COLO829 (cell line): ENCODE data around the gene SLC35A5.

Experiments used
- DNase-seq: peaks from one replicate; pipeline ENCODE4 v3.0.0; 2012; ENCODE audit warnings: low spot score

SLC35A5 gene

DNA sequence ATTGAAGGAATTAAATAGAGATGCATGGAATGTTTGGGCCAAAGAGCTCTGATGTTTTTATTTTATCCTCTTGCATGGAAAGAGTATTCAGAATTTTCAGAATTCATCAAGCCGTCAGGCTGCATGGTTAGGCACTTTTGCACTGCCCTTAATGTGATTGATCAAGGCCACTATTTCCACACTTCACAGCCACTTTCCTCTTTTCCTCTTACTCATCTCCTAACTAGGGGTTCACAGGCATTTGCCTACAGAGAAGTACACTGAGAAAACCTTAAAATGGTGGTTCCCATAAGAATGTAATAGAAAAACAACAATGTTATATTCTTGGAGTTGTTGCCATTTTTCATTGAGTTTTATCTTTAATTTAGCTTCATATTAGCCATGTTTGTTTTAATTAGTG, 10.9 kb downstream of the SLC35A5 start:
- DNase-seq: no peak

DNA sequence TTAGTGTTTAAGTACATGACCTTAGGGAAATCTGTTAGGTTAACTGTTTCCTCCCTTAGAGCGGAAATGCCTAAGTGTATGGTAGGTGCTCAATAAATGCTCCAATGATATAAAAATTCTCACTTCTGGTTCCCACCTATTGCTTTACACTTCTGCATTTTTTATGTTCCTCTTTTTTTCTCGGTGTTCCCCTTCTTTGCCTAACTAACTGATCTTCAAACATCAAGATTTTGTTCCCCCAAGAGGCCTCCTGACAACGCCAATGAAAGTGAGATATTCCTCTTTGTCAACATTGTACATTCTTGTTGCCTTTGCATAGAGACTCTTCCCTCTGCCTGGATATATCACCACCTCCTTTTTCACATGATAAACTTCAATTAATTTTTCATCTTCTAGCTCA, 17.4 kb downstream of the SLC35A5 start:
- DNase-seq: no peak

DNA sequence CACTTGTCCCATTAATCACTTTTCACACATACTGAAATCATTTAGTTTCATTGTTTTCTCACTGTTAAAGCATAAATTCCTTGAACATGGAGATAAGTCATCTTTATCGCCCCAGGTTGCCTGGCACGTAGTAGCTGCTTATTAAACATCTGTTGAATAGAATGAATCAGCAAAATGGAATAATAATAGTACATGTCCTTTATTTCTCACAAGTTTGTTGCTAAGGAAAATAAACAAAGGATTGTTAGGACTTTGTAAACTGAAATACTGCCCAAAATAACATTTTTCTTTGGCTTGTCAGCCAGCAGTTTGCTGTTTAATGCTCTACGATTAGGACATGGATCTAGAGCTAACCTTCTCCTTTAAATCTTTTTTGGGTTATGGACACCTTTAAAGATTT, 17.9 kb downstream of the SLC35A5 start:
- no peak for DNase-seq

DNA sequence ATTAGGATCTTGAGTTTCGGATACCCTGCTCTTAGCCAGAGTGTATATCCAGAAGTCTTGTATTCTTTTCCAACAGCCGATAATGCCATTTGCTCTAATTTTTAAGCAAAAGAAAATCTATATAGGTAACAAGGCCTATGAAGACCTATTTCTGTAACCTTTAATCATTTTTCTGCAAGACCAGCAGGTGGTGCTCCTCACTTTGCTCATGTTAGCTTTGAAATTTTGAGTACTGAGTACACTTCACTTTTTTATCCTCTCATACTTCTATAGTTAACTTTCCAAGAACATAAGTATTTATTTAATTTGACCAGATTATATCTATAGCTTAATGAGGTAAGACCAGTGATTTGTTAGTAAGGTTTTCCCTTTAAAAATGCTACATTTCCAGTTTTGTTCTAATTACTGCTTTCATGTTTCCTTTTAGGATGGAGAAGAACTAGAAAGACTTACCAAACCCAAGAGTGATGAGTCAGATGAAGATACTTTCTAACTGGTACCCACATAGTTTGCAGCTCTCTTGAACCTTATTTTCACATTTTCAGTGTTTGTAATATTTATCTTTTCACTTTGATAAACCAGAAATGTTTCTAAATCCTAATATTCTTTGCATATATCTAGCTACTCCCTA, 20.5 kb downstream of the SLC35A5 start:
- peak; percentile 43 for DNase-seq

DNA sequence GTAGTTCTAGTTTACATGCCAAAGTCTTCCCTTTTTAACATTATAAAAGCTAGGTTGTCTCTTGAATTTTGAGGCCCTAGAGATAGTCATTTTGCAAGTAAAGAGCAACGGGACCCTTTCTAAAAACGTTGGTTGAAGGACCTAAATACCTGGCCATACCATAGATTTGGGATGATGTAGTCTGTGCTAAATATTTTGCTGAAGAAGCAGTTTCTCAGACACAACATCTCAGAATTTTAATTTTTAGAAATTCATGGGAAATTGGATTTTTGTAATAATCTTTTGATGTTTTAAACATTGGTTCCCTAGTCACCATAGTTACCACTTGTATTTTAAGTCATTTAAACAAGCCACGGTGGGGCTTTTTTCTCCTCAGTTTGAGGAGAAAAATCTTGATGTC, 21.3 kb downstream of the SLC35A5 start:
- no peak for DNase-seq

DNA sequence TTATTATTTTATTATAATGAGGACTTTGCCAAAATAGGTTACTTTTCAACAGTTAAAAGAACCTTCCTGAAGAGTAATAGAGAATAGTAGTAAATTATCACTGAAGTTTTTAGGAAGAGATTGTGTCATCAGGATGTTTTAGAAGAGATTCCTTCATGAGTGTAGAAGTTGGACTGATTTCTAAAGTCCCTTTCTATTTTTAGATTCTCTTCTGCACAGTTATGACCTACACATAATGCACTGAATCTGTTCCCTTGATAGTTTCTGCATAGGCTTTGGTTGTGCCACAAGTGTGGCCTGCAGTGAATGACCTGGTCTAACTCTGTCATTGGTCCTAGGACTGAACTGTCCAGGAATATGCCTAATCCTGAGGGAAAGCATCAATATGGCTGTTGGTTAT, 23.9 kb downstream of the SLC35A5 start:
- no peak for DNase-seq

DNA sequence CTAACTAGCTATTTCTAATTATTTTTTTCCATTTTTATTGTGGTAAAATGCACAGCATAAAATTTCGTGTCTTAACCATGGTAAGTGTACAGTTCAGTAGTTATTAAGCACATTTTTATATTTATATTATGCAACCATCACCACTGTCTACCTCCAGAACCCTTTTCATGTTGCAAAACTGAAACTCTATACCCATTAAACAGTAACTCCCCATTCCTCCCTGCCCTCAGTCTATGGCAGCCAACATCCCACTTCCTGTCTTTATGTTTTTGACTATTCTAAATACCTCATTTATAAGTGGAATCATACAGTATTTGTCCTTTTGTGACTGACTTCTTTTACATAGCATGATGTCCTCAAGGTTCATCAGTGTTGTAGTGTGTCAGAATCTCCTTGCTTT, 25.5 kb downstream of the SLC35A5 start:
- no peak for DNase-seq

DNA sequence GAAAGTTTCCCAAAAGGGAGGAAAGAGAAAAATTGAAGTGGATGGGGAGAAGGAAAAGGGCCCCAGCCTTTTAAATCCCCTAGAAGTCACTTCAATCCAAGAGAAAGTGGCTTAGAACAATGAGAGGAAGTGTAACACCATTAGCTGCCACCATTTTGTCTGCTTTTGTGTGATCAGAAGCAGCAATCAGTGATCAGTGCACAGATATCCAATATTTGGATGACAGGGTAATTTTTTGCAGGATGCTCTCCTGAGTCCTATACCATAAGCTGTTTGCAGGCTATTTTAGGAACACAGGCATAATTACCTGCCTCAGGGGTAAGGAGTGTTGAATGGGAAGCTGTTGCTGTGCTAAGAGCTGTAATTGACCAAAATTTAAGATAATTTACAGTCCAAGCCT, 31.4 kb downstream of the SLC35A5 start:
- DNase-seq: no peak

DNA sequence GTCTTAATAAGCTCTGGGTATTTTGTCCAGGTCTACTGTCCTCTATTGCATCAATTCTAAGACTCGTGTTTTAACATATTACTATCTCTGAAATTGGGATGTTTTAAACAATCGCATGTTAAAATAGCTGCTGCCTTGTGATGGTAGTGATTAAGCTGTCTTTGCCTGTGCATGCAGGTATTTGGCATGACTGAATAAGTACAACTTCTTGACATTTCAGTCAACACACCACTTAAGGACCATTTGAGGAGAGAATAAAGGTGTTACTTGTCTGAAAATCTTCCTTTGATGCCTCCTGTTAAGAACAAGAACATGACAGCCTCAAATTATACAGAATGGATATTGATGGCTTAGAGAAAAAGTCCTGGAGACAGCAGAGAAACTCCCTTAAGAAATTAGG, 33.0 kb downstream of the SLC35A5 start:
- DNase-seq: no peak

DNA sequence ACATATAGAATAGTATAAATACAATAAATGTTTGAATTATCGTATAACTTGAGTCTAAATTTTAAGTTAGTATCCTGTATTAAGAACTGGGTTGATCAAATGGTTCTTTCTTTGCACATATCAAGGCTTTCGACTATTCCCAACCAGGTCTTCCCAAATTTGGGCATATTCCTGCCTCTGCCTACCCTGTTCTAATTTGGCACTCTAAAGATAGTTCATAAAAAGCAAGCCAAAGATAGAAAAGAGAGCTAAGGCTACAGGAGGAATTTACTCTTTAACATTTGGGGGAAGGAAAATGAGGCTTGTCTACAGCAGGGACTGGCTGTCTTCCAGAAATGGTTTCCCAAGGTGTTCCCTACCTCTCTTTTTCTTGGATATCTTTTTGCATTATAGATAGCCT, 36.1 kb downstream of the SLC35A5 start:
- DNase-seq: no peak

DNA sequence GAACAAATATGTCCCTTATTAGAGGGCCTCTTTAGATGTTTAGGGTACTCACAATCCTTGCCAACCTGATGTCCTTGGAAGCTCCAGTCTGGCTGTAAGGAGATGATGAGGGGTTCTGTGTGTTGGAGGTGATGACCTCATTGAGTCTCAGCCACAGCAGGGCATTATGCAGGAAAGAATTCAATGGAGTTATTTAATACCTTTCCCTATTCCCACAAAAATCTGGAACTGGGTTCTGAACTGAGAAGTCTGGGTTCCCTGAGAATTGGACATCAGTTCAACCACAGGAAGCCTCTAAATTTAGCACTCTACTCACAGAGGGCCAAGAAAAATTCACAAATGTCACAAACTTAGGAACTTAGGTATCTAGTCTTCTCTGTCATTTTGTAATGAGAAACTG, 36.9 kb downstream of the SLC35A5 start:
- DNase-seq: no peak

DNA sequence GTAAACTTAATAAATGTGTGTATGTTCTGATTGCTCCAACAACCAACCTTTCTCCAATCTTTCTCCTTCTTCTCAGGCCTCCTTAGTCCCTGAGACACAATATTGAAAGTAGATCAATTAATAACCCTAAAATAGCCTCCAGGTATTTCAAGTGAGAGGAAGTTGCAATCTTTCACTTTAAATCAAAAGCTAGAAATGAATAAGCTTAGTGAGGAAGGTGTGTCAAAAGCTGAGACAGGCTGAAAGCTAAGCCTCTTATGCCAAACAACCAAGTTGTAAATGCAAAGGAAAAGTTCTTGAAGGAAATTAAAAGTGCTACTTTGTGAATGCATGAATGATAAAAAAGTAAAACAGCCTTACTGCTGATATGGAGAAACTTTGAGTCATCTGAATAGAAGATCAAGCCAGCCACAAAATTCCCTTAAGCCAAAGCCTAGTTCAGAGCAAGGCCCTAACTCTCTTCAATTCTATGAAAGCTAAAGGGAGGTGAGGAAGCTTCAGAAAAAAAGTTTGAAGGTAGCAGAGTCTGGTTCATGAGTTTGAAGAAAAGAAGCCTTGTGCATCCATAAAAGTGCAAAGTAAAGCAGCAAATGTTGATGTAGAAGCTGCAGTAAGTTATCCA, 40.5 kb downstream of the SLC35A5 start:
- DNase-seq: no peak

DNA sequence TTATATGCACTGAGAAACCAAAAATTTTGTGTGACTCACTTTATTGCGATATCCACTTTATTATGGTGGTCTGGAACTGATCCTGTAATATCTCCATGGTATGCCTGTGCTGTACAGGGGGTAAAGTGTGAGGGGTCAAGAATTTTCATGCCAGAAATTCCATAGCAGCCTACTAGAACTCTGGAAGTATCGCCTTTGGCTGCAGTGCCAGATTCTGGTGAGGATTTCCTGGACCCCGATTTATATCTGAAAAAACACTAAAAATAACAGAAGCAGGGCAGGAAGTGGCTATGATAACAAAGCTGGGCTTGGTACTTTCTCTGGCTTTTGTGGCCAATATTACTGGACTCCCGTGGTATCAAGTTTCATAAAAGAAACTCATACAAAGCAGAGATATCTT, 42.7 kb downstream of the SLC35A5 start:
- DNase-seq: no peak

DNA sequence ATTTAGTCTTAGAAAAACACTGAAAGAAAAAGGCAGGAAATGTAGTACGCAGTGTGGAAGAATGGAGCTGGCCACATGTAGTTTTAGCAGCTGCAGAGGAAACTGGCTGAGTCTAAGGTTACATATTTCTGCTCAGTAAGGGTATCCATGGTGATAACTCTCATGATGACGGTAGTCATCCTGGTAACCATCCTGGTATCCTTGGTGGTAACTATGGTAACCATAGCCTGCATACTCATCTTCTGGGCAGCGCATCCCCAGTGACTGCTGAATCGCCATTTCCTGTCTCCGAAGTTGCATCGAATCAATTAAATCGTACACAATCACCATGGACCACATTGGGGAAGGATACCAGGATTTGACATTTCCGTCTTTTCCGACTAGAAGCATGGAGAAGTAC, 43.4 kb downstream of the SLC35A5 start:
- DNase-seq: no peak

DNA sequence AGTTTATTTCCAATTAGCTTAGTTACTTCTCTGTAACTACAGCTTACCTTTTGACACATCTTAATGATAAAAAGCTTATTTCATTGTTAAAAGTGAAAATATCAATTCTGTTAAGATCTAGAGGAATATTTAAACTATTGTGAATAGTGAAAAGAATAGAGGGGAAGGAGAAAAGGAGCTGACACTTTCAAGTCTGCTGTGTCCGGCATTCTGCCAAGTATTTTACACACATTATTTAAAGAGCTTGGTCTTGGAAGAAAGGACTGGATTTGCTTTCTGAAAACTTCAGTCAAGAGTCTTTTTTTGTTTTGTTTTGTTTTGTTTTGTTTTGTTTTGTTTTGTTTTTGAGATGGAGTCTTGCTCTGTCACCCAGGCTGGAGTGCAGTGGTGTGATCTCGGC, 44.3 kb downstream of the SLC35A5 start:
- DNase-seq: no peak

DNA sequence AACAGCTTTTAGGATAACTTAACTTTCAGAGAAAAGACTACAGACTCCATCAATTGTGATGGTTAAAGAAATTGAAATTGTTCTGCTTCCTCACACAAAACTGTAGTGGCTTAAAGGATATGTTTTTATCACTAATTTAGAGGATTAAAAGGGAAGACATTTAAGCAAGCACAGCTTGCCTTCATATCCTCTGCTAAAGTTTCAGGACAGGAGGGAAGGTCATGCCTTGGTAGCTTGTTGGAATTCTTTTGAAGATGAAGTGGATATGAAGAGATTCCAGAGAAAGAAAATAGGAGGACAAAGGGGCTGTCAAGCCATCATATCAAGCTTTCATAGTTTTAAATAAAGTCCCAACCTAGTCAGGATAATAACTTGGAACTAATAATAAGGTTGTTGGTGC, 46.0 kb downstream of the SLC35A5 start:
- DNase-seq: no peak

DNA sequence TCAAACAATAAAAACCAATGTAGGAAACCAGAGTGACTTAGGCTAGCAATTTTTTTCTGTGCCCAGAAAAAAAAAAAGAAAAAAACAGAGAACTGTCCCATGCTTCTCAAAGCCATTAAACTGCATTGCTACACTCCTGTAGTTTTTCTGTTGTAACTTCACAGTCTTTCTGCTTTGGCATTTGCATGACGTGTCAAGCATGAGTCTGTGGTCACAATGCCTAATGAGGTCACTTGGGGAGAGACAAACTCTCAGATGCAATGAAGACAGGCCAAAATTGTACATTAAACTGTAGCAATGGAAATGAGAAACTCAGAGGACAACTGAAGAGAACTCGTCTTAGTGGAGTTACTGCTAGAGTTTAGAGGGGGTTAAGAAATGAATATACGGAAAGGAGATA, 48.3 kb downstream of the SLC35A5 start:
- no peak for DNase-seq

DNA sequence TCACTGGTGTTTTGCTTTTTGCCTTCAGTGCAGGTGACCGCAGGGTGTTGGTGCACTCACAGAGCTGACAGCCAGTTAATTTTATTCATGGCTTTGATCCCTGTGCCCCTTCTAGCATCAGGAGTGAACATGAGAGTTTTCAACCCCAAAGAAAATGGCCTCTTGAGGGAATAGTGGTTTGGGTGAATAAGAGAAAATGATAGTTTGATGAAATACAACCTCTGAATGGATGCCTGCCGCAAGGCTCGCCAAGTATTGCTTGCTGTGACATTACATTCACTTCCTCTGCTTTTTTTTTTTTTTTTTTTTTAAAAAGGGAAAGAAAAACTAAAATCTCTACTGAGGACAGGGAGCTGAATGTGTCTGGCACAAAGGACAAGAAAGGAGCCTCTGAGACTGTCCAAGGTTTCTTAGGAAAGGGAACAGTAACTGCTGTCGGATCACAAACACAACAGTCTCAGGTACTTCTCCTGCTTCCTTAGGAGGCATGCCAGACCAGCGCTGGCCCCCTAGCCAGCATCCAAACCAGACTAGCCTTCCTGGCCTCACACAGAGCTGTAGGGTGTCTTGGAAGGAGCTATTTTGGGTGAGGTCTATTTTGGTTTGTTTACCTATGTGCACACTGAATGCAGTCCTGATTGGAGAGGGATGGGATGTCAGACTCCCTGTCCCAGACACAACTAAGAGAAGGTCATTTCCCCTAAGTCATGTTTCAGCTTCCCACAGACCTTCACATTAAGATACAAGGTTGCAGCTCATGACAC, 50.1 kb downstream of the SLC35A5 start:
- no peak for DNase-seq

DNA sequence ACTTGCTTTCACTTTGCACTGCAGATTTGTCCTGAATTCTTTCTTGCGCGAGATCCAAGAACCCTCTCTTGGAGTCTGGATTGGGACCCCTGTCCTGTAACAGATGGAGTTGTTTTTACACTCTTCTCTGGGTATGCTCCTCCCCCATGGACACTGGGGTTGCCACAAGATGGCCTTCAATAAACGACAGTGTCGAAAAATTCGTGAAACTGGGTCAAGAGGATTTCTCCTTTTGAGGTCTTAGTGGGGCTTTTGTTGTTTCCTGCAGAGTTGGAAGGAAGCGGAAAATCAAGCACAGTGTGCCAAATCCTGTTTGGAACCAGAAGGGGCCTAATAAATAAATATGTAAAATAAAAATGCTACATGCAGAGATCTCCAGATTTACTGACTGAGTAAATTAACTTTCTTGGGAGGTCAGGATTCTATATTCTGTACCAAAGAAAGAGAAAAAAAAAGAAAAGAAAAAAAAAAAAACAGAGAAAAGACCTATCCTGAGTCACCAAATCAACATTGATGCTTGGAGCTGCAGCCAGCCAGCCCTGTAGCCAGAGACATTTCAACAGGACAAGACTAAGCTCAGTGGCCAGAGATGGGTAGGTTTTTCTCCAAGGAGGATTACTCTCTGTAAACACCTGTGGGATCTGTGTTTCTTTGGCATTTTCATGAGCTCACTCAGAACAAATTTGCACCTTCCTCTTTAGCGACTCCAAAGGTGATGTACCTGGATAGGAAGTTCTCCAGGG, 54.3 kb downstream of the SLC35A5 start:
- peak; percentile 56 for DNase-seq

DNA sequence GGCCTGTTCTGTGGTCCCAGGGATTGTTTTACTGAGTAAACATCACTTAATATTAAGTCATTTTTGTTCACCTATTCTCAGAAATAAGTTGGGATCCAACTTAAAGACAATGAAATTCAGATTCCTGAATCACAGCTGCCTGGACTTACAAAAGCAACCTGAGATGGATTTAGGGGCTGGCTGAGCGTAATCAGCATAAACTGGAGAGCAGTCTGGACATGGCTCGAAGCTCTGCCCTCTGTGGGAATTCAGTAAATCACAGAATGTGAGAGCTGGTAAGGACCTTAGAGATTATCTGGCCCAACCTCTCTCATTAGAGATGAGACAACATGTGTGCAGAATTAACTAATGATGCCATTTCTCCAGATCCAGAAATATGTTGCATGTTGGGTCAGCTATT, 55.4 kb downstream of the SLC35A5 start:
- DNase-seq: no peak

DNA sequence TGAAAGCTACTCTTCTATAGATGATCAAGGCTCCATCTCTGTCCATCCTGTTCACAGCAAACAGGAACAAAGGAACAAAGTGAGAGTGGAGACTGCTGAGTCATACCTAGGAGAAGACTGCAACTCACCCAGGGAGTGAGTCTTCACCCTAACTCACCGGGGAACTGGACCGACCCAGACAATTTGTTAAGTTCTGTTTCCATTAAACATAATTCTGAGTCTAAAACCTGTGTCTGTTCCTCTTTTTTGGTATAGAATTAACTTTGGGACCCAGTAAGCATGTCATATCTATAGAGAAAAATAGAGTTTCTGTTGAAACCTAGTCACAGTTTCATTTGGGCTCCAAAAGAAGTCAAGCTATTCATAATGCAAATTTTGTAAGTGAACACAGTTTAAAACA, 57.5 kb downstream of the SLC35A5 start:
- no peak for DNase-seq

DNA sequence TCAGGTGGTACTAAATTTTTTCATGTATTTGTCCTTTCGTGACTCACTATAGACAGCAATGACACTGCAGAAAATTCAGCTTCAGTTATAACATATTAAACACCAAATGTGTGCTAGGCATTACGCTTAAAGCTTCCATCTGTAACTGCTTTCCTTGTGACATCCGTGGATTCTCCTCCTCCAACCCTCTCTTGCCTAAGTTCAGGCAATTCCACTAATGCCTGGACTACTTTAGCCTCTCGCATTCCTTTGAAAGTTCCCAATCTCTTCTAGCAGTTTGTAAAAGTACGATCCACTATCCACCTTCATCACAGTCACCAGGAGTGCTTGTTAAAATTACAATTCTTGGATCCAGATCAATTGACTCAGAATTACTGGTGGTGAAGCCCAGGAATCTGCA, 61.4 kb downstream of the SLC35A5 start:
- no peak for DNase-seq

DNA sequence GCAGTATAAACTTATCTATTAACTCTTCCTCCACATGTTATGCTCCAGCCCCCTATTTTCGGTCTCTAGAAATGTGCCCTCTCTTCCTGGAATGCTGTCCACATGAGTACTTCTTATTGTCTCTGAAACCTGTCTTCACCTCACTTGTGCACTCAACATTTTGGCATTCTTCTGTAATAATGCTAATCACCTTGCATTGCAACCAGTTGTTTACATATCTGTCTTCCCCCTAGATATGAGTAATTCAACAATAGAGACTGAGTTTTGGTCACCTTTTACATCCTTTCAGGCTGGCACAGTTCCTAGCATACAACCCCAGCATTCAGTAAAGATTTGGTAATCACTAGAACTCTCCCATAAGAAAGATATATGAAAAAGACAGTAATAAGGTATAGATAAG, 61.9 kb downstream of the SLC35A5 start:
- no peak for DNase-seq
